HCT116 (cell line): ENCODE data around the gene HSD3B1. TPM values are rescaled to one million over a fixed set of nuclear protein-coding genes. Genes with fewer than 3 reads are reported as not detected.

Experiments
- ATAC-seq: fragments of 200-7000 bp; cut with Tn5 transposase; 2 replicates; pipeline ENCODE4 v1.9.1; 2020; ENCODE audit warnings: mild to moderate bottlenecking, moderate library complexity
- BruUV-seq: library from RNA; stranded (reverse); fragments of 400-500 nt; replicated peaks from 2 replicates; lab custom pipeline; 2021; lab: Mats Ljungman, UMichigan
- CTCF ChIA-PET: fragments of 300-600 bp; sonication (Branson Sonifier 250); formaldehyde crosslinking; loops from one replicate; lab custom pipeline; 2021; ENCODE audit warnings: antibody characterized with exemption; lab: Charles Lee
- POLR2A ChIA-PET: fragments of 300-600, 350-600 bp; sonication (Branson Sonifier 250); formaldehyde crosslinking; loops from one replicate; lab custom pipeline; 2021; ENCODE audit warnings: antibody characterized with exemption; lab: Charles Lee
- RAD21 ChIA-PET, 2 experiments: fragments of 300-600 bp; sonication (Branson Sonifier 250); formaldehyde crosslinking; loops; one replicate each; lab custom pipeline; 2023; ENCODE audit warnings: low total read pairs in 2 of 2; ENCODE audit not compliant: uncharacterized antibody in 2 of 2, unreplicated experiment in 2 of 2, low non-redundant PET in 1 of 2; lab: Charles Lee
- DNase-seq: peaks from one replicate; pipeline ENCODE4 v3.0.0-alpha.2; 2010; ENCODE audit warnings: low read depth, low spot score
- H2AFZ ChIP-seq: fragments of 200-600 bp; shearing (Covaris generic), sonication (generic); 2 replicates; pipeline ENCODE4 v1.6.1; 2017; ENCODE audit warnings: low read depth, mixed run types, mixed read lengths, antibody characterized with exemption, low read length; ENCODE audit not compliant: poor library complexity, severe bottlenecking
- H3K27ac ChIP-seq: 2 replicates; pipeline ENCODE4 v1.5.1; 2012; ENCODE audit warnings: low read depth, low read length
- H3K27me3 ChIP-seq: fragments of 200-600 bp; sonication (generic); 2 replicates; pipeline ENCODE4 v1.6.1; 2016; ENCODE audit warnings: mixed run types, low read length, mixed read lengths; ENCODE audit not compliant: insufficient read depth
- H3K36me3 ChIP-seq, 2 experiments: fragments of 200-500 bp in 1 of 2; fragments of 200-600 bp in 1 of 2; sonication (Bioruptor generic) in 1 of 2; sonication (generic) in 1 of 2; 2 replicates each; pipeline versions ENCODE4 v1.5.1 to v1.6.1; 2014 to 2016; ENCODE audit warnings: low read length in 2 of 2, inconsistent platforms in 1 of 2, mixed read lengths in 1 of 2, mixed run types in 1 of 2; ENCODE audit not compliant: insufficient read depth in 2 of 2, control insufficient read depth in 1 of 2
- H3K4me1 ChIP-seq, 2 experiments: fragments of 200-600 bp in 1 of 2; sonication (generic) in 1 of 2; 2 replicates each; pipeline versions ENCODE4 v1.5.1 to v1.6.1; 2012 to 2017; ENCODE audit warnings: low read length in 2 of 2, inconsistent platforms in 1 of 2, mild to moderate bottlenecking in 1 of 2, mixed read lengths in 1 of 2, mixed run types in 1 of 2, moderate library complexity in 1 of 2; ENCODE audit not compliant: insufficient read depth in 2 of 2, control insufficient read depth in 1 of 2
- H3K4me2 ChIP-seq: fragments of 200-600 bp; sonication (generic); 2 replicates; pipeline ENCODE4 v1.6.1; 2017; ENCODE audit warnings: mixed run types, low read length, mixed read lengths
- H3K4me3 ChIP-seq, 2 experiments: fragments of 200-600 bp in 1 of 2; sonication (generic) in 1 of 2; replicated peaks in 1 of 2; 2 replicates each; pipeline ENCODE4 v1.5.1; 2011 to 2016; ENCODE audit warnings: low read length in 2 of 2, control low read depth in 1 of 2, low read depth in 1 of 2, mild to moderate bottlenecking in 1 of 2, mixed read lengths in 1 of 2, mixed run types in 1 of 2
- H3K79me2 ChIP-seq: fragments of 200-600 bp; sonication (generic); 2 replicates; pipeline ENCODE4 v1.6.1; 2017; ENCODE audit warnings: mild to moderate bottlenecking, mixed run types, low read length, moderate library complexity, mixed read lengths; ENCODE audit not compliant: insufficient read depth
- H3K9ac ChIP-seq: fragments of 200-600 bp; sonication (generic); 2 replicates; pipeline ENCODE4 v1.6.1; 2016; ENCODE audit warnings: low read length, mixed read lengths
- H3K9me2 ChIP-seq: fragments of 200-600 bp; sonication (generic), shearing (Covaris generic); 2 replicates; pipeline ENCODE4 v1.6.1; 2017; ENCODE audit warnings: mixed run types, mild to moderate bottlenecking, moderate library complexity; ENCODE audit not compliant: insufficient read depth
- H3K9me3 ChIP-seq, 2 experiments: fragments of 200-500 bp in 1 of 2; fragments of 200-600 bp in 1 of 2; sonication (Bioruptor generic) in 1 of 2; sonication (generic) in 1 of 2; 2 replicates each; pipeline ENCODE4 v1.6.1; 2014 to 2017; ENCODE audit warnings: low read length in 2 of 2, mixed read lengths in 2 of 2, inconsistent platforms in 1 of 2, low read depth in 1 of 2, mild to moderate bottlenecking in 1 of 2, mixed run types in 1 of 2, moderate library complexity in 1 of 2; ENCODE audit not compliant: control insufficient read depth in 1 of 2, insufficient read depth in 1 of 2
- H4K20me1 ChIP-seq: fragments of 200-600 bp; sonication (generic), shearing (Covaris generic); 2 replicates; pipeline ENCODE4 v1.6.1; 2017; ENCODE audit warnings: mixed run types, mild to moderate bottlenecking, moderate library complexity; ENCODE audit not compliant: insufficient read depth
- CBX3 ChIP-seq: IDR thresholded peaks from 2 replicates; pipeline ENCODE4 v1.6.1; 2012; ENCODE audit warnings: low read depth
- CTCF ChIP-seq, 3 experiments: fragments of 200-600 bp in 1 of 3; sonication (generic) in 1 of 3; IDR thresholded peaks in 2 of 3; conservative IDR thresholded peaks in 1 of 3; 2 replicates each; pipeline ENCODE4 v1.5.1; 2012 to 2017; ENCODE audit warnings: low read depth in 2 of 3, low read length in 2 of 3, antibody characterized with exemption in 1 of 3, borderline replicate concordance in 1 of 3, control low read depth in 1 of 3, mild to moderate bottlenecking in 1 of 3, mixed read lengths in 1 of 3, mixed run types in 1 of 3, moderate library complexity in 1 of 3; ENCODE audit not compliant: insufficient read depth in 1 of 3
- MAX ChIP-seq: IDR thresholded peaks from 2 replicates; pipeline ENCODE4 v1.6.1; 2012
- POLR2AphosphoS5 ChIP-seq: IDR thresholded peaks from 2 replicates; pipeline ENCODE4 v1.6.1; 2011; ENCODE audit warnings: mild to moderate bottlenecking, low read depth, low read length, moderate library complexity
- RAD21 ChIP-seq: IDR thresholded peaks from 2 replicates; pipeline ENCODE4 v1.6.1; 2012; ENCODE audit warnings: low read depth, mild to moderate bottlenecking
- SIN3A ChIP-seq: IDR thresholded peaks from 2 replicates; pipeline ENCODE4 v1.6.1; 2012; ENCODE audit warnings: low read depth
- TCF7L2 ChIP-seq: IDR thresholded peaks from 2 replicates; pipeline ENCODE4 v1.7.0; 2011; ENCODE audit warnings: borderline replicate concordance, inconsistent platforms; ENCODE audit not compliant: insufficient read depth, insufficient read length; ENCODE audit errors: extremely low read depth
- ZFX ChIP-seq: fragments of 450-650 bp; IDR thresholded peaks from 2 replicates; pipeline ENCODE4 v1.6.1; 2017
- intact Hi-C: fragments of 100-400 bp; cut with micrococcal nuclease; formaldehyde crosslinking; loops from 2 replicates; pipeline ENCODE4 v1.10.0; 2022
- total RNA-seq: library from RNA; stranded (reverse); gene quantifications from one replicate; pipeline ENCODE4 v1.2.1, GENCODE V29; 2021; ENCODE audit not compliant: unreplicated experiment

Gene HSD3B1
- total RNA-seq, 1 experiment from 2014 or later: not detected

DNA sequence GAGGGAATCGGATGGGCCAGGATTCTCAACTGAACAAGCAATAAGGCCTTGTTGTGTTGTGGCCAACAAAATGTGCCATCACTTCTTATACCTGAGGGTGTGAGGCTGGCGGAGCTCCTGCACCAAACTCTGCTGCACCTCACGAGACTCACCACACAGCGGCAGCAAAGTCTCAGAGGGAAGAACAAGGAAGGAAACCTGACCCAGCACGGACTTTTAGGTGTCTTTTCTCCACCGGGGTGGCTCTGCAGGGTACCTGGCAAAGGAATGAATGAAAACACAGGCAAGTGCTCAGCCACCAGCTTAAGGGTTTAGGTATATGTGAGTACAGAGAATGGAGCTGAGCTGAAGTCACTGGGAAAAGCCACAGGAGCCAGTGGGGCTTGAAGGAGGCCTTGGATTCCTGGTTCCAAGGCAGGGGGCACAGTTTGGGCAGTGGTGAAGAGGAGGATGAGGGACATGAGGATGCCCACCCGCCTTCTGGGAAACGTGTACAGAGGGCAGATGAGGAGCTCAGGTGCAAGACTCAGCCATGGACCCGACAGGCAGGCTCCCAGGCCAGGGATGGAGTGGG, 31.1 kb upstream of the HSD3B1 start:
- H3K27ac ChIP-seq: no peak overlapping the region
- H4K20me1 ChIP-seq: no peaks in the 10 kb centered on the region
- DNase-seq: peak; percentile 33
- peak; percentile 76 for TF ChIP-seq RAD21
- no peak for TF ChIP-seq MAX
- no peak for TF ChIP-seq POLR2AphosphoS5
- no peak for TF ChIP-seq CBX3
- TF ChIP-seq ZFX: no peak
- no peak for TF ChIP-seq SIN3A
- no peak for TF ChIP-seq TCF7L2
- peak; percentile 59 to 90 (median 75); a peak in 5 of 6 replicates for TF ChIP-seq CTCF (IDR thresholded peaks at IDR 0.05 in 2 of 3, conservative IDR thresholded peaks at IDR 0.05 in 1 of 3; ENCODE audit: borderline replicate concordance in 1 of 3, insufficient read depth in 1 of 3, low read depth in 2 of 3, low read length in 2 of 3)
- H3K9me2 ChIP-seq: no peaks in the 10 kb centered on the region
- ChIA-PET RAD21 (no interaction called here), POLR2A (no interaction called here), CTCF (interaction anchor here (0.6 to 1.4 kb wide), 9 partner anchors 10 to 200 kb away, joined by 3 to 7 read pairs (median 3); no protein-coding TSS in a partner anchor)
- no peak overlapping the region for H3K9ac ChIP-seq
- BruUV-seq: no TSS peak
- H3K4me1 ChIP-seq: peaks cover 0 to 4% of the 10 kb centered on the region in 2 experiments; a peak in 2 of 4 replicates
- no peaks in the 10 kb centered on the region for H3K36me3 ChIP-seq
- ATAC-seq: peak; percentile 99
- no peaks in the 10 kb centered on the region for H3K9me3 ChIP-seq
- no peaks in the 10 kb centered on the region for H3K79me2 ChIP-seq
- H2AFZ ChIP-seq: peak overlapping the region; percentile 74
- intact Hi-C loops: loop anchor here (5.0 to 10.0 kb wide), 2 partner anchors 66 to 199 kb away; no protein-coding TSS in a partner anchor
- H3K27me3 ChIP-seq: 0 out of 2 replicates have a peak, but pooled peaks cover 4% of the 10 kb centered on the region
- H3K4me2 ChIP-seq: peak overlapping the region; percentile 41
- no peak overlapping the region for H3K4me3 ChIP-seq
